Esophagus muscularis mucosa (tissue), 4 donors: ENCODE data around the gene RGS2.

Experiments
- CTCF ChIP-seq, 3 experiments: fragments of 200-600 bp in 2 of 3; fragments of 450-650 bp in 1 of 3; sonication (generic) in 2 of 3; IDR thresholded peaks; one replicate each; pipeline ENCODE4 v1.5.1; 2017 to 2019; ENCODE audit warnings: antibody characterized with exemption in 3 of 3, mild to moderate bottlenecking in 2 of 3, moderate library complexity in 1 of 3
- EP300 ChIP-seq: sonication (generic); formaldehyde crosslinking; IDR thresholded peaks from one replicate; pipeline ENCODE4 v1.6.1; 2017; ENCODE audit warnings: antibody characterized with exemption
- POLR2A ChIP-seq: fragments of 450-650 bp; IDR thresholded peaks from one replicate; pipeline ENCODE4 v1.6.1; 2017; ENCODE audit warnings: antibody characterized with exemption, moderate library complexity, mild to moderate bottlenecking, low read depth
- POLR2AphosphoS5 ChIP-seq, 2 donors: sonication (generic); formaldehyde crosslinking; IDR thresholded peaks; one replicate each; pipeline ENCODE4 v1.6.1; 2017; ENCODE audit warnings: antibody characterized with exemption in 2 of 2

DNA sequence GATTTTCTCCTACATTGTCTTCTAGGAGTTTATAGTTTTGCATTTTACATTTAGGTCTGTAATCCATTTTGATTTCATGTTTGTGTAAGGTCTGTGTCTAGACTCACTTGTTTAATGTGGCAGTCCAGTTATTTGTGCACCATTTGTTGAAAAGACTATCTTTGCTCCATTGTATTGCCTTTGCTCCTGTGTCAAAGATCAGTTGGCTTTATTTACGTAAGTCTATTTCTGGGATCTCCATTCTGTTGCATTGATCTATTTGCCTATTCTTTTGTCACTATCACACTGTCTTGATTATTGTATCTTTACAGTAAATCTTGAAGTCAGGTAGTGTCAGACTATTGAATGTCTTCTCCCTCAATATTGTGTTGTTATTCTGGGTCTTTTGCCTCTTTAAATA is 49.7 kb upstream of the RGS2 start:
- no peak for TF ChIP-seq CTCF (IDR thresholded peaks at IDR 0.05)
- no peak for TF ChIP-seq POLR2A
- no peak for TF ChIP-seq POLR2AphosphoS5 (IDR thresholded peaks at IDR 0.05)
- no peak for TF ChIP-seq EP300
